CD4-positive, CD25-positive, alpha-beta regulatory T cell (primary cell): ENCODE results near the gene BRINP2. TPM values are rescaled to one million over a fixed set of nuclear protein-coding genes. Genes with fewer than 3 reads are reported as not detected.

Experiments
- ATAC-seq, 2 donors: fragments of 150-1000 bp; cut with Tn5 transposase; one replicate each; pipeline ENCODE4 v1.10.0; 2021; ENCODE audit warnings: low read depth in 2 of 2, moderate number of reproducible peaks in 2 of 2, moderate library complexity in 1 of 2
- DNase-seq, 3 donors: peaks; one replicate each; pipeline versions ENCODE4 v3.0.0 to v3.0.0-alpha.2; 2012 to 2022; ENCODE audit warnings: mixed read lengths in 1 of 3
- H3K27ac ChIP-seq: one replicate; pipeline ENCODE4 v1.7.0; 2013; ENCODE audit warnings: mild to moderate bottlenecking, low read length; ENCODE audit not compliant: insufficient read depth, poor library complexity, severe bottlenecking
- H3K27me3 ChIP-seq: one replicate; pipeline ENCODE4 v1.7.0; 2013; ENCODE audit warnings: low read length; ENCODE audit not compliant: control insufficient read depth, insufficient read depth
- H3K36me3 ChIP-seq: one replicate; pipeline ENCODE4 v1.7.0; 2013; ENCODE audit warnings: mild to moderate bottlenecking, low read length, moderate library complexity; ENCODE audit not compliant: control insufficient read depth, insufficient read depth
- H3K4me1 ChIP-seq: 2 replicates; pipeline ENCODE4 v1.7.0; 2013; ENCODE audit warnings: mild to moderate bottlenecking, low read length; ENCODE audit not compliant: insufficient read depth, control insufficient read depth, poor library complexity, severe bottlenecking
- H3K4me3 ChIP-seq: one replicate; pipeline ENCODE4 v1.7.0; 2013; ENCODE audit warnings: low read depth, mild to moderate bottlenecking, low read length, moderate library complexity
- H3K9me3 ChIP-seq, 2 experiments: 1 replicate in 1 of 2; 2 replicates in 1 of 2; pipeline ENCODE4 v1.7.0; 2013; ENCODE audit warnings: low read length in 2 of 2, mild to moderate bottlenecking in 1 of 2, moderate library complexity in 1 of 2; ENCODE audit not compliant: control insufficient read depth in 2 of 2
- H3K27ac Mint-ChIP-seq, 3 donors: one replicate each; pipeline ENCODE4 v1.8.0; 2020 to 2022; ENCODE audit warnings: mild to moderate bottlenecking in 3 of 3, mixed read lengths in 3 of 3, moderate library complexity in 2 of 3
- H3K27me3 Mint-ChIP-seq: one replicate; pipeline ENCODE4 v1.8.0; 2022; ENCODE audit warnings: mild to moderate bottlenecking, mixed read lengths
- H3K36me3 Mint-ChIP-seq: one replicate; pipeline ENCODE4 v1.8.0; 2020; ENCODE audit warnings: mixed read lengths
- H3K4me1 Mint-ChIP-seq, 4 donors: one replicate each; pipeline ENCODE4 v1.8.0; 2020 to 2022; ENCODE audit warnings: mixed read lengths in 4 of 4, mild to moderate bottlenecking in 1 of 4
- H3K4me3 Mint-ChIP-seq, 4 donors: one replicate each; pipeline ENCODE4 v1.8.0; 2020 to 2022; ENCODE audit warnings: mild to moderate bottlenecking in 4 of 4, mixed read lengths in 4 of 4, moderate library complexity in 3 of 4
- H3K9me3 Mint-ChIP-seq, 7 donors: one replicate each; pipeline ENCODE4 v1.8.0; 2020 to 2022; ENCODE audit warnings: mixed read lengths in 7 of 7, mild to moderate bottlenecking in 3 of 7, moderate library complexity in 2 of 7
- polyA plus RNA-seq, 4 donors: library from polyadenylated mRNA; unstranded; fragments of 300-500 nt; fragmentation: Illumina TruSeq; gene quantifications; one replicate each; pipeline ENCODE4 v1.2.3, GENCODE V29; 2021
- total RNA-seq: library from RNA; stranded (reverse); gene quantifications from one replicate; pipeline ENCODE4 v1.2.3, GENCODE V29; 2022

BRINP2 gene
- total and polyA plus RNA-seq, 5 donors from 2014 or later, result not detected

GRCh38 chr1:177302357-177303044 is 131.7 kb downstream of the BRINP2 start:
- no peaks in the 10 kb centered on the region for H3K4me1 Mint-ChIP-seq

GRCh38 chr1:177305040-177306018 is 134.6 kb downstream of the BRINP2 start:
- Mint-ChIP-seq H3K27ac (no peak overlapping the region), H3K4me1 (no peaks in the 10 kb centered on the region), H3K36me3 (no peaks in the 10 kb centered on the region), H3K4me3 (no peak overlapping the region), H3K9me3 (peaks cover 0 to 4% (median 1%) of the 10 kb centered on the region in 7 donors), H3K27me3 (no peaks in the 10 kb centered on the region)
- ATAC-seq, result no peak
- H3K27ac ChIP-seq, result no peak overlapping the region
- H3K36me3 ChIP-seq, result no peaks in the 10 kb centered on the region
- H3K4me1 ChIP-seq, result no peaks in the 10 kb centered on the region
- H3K4me3 ChIP-seq, result no peak overlapping the region
- no peaks in the 10 kb centered on the region for H3K9me3 ChIP-seq
- no peaks in the 10 kb centered on the region for H3K27me3 ChIP-seq
- no peak for DNase-seq

More at GRCh38 chr1:177302357-177303044, 131.7 kb downstream of the BRINP2 start:
- Histone ChIP-seq H3K9me3 (no peaks in the 10 kb centered on the region), H3K27ac (no peak overlapping the region), H3K27me3 (no peaks in the 10 kb centered on the region), H3K4me3 (no peak overlapping the region), H3K4me1 (no peaks in the 10 kb centered on the region), H3K36me3 (no peaks in the 10 kb centered on the region)
- no peak for ATAC-seq
- Mint-ChIP-seq H3K36me3 (no peaks in the 10 kb centered on the region), H3K27me3 (no peaks in the 10 kb centered on the region), H3K4me3 (no peak overlapping the region), H3K9me3 (peaks cover 0 to 4% (median 0%) of the 10 kb centered on the region in 7 donors), H3K27ac (no peak overlapping the region)
- DNase-seq, result no peak

- no peaks in the 10 kb centered on the region for H3K36me3 Mint-ChIP-seq
- H3K27ac Mint-ChIP-seq, result no peak overlapping the region
- H3K4me3 Mint-ChIP-seq, result no peak overlapping the region
- H3K27ac ChIP-seq, result no peak overlapping the region
- H3K4me3 ChIP-seq, result no peak overlapping the region
- H3K36me3 ChIP-seq, result no peaks in the 10 kb centered on the region
- ATAC-seq, result no peak
- H3K27me3 Mint-ChIP-seq, result no peaks in the 10 kb centered on the region
- H3K9me3 ChIP-seq, result no peaks in the 10 kb centered on the region
- H3K4me1 Mint-ChIP-seq, result no peaks in the 10 kb centered on the region
- no peaks in the 10 kb centered on the region for H3K4me1 ChIP-seq
- H3K27me3 ChIP-seq, result no peaks in the 10 kb centered on the region
- no peak for DNase-seq
- peaks cover 0 to 4% (median 1%) of the 10 kb centered on the region in 7 donors for H3K9me3 Mint-ChIP-seq
These were observed 135.3 kb downstream of the BRINP2 start for GRCh38 chr1:177306019-177306415.

- H3K27ac Mint-ChIP-seq, result no peak overlapping the region
- H3K27me3 Mint-ChIP-seq, result no peaks in the 10 kb centered on the region
- no peaks in the 10 kb centered on the region for H3K36me3 Mint-ChIP-seq
- Histone ChIP-seq H3K27me3 (no peaks in the 10 kb centered on the region), H3K36me3 (no peaks in the 10 kb centered on the region), H3K27ac (no peak overlapping the region), H3K4me3 (no peak overlapping the region), H3K4me1 (no peaks in the 10 kb centered on the region), H3K9me3 (no peaks in the 10 kb centered on the region)
- ATAC-seq (no peak), DNase-seq (no peak)
- peaks cover 0 to 4% (median 0%) of the 10 kb centered on the region in 7 donors for H3K9me3 Mint-ChIP-seq
- H3K4me1 Mint-ChIP-seq, result no peaks in the 10 kb centered on the region
- no peak overlapping the region for H3K4me3 Mint-ChIP-seq
These were observed 136.2 kb downstream of the BRINP2 start for GRCh38 chr1:177306981-177307380.

GRCh38 chr1:177307771-177308170 is 137.0 kb downstream of the BRINP2 start:
- Histone ChIP-seq H3K27ac (no peak overlapping the region), H3K4me1 (no peaks in the 10 kb centered on the region), H3K4me3 (no peak overlapping the region), H3K9me3 (no peaks in the 10 kb centered on the region), H3K36me3 (no peaks in the 10 kb centered on the region), H3K27me3 (no peaks in the 10 kb centered on the region)
- ATAC-seq (no peak), DNase-seq (no peak)
- H3K9me3 Mint-ChIP-seq, result peaks cover 0 to 4% (median 0%) of the 10 kb centered on the region in 7 donors
- no peaks in the 10 kb centered on the region for H3K36me3 Mint-ChIP-seq
- no peaks in the 10 kb centered on the region for H3K27me3 Mint-ChIP-seq
- no peaks in the 10 kb centered on the region for H3K4me1 Mint-ChIP-seq
- H3K4me3 Mint-ChIP-seq, result no peak overlapping the region
- no peak overlapping the region for H3K27ac Mint-ChIP-seq

GRCh38 chr1:177309880-177310279 is 139.1 kb downstream of the BRINP2 start:
- Mint-ChIP-seq H3K4me1 (no peaks in the 10 kb centered on the region), H3K27me3 (no peaks in the 10 kb centered on the region), H3K4me3 (no peak overlapping the region), H3K9me3 (peaks cover 0 to 5% (median 2%) of the 10 kb centered on the region in 7 donors), H3K36me3 (no peaks in the 10 kb centered on the region), H3K27ac (no peak overlapping the region)
- no peak for DNase-seq
- H3K4me3 ChIP-seq, result no peak overlapping the region
- no peaks in the 10 kb centered on the region for H3K9me3 ChIP-seq
- H3K27ac ChIP-seq, result no peak overlapping the region
- no peak for ATAC-seq
- no peaks in the 10 kb centered on the region for H3K27me3 ChIP-seq
- H3K4me1 ChIP-seq, result no peaks in the 10 kb centered on the region
- H3K36me3 ChIP-seq, result no peaks in the 10 kb centered on the region

- Mint-ChIP-seq H3K9me3 (peaks cover 0 to 5% (median 2%) of the 10 kb centered on the region in 7 donors), H3K4me1 (no peaks in the 10 kb centered on the region), H3K27ac (no peak overlapping the region), H3K4me3 (no peak overlapping the region), H3K36me3 (no peaks in the 10 kb centered on the region), H3K27me3 (no peaks in the 10 kb centered on the region)
- Histone ChIP-seq H3K36me3 (no peaks in the 10 kb centered on the region), H3K27ac (no peak overlapping the region), H3K4me3 (no peak overlapping the region), H3K4me1 (no peaks in the 10 kb centered on the region), H3K9me3 (no peaks in the 10 kb centered on the region), H3K27me3 (no peaks in the 10 kb centered on the region)
- DNase-seq, result no peak
- ATAC-seq, result no peak
These were observed 139.6 kb downstream of the BRINP2 start for GRCh38 chr1:177310326-177310725.
